ENCODE measurements around the gene CRYBG2. TPM values are rescaled to one million over a fixed set of nuclear protein-coding genes. Genes with fewer than 3 reads are reported as not detected.
A peak's percentile ranks its signal among the peaks of the same experiment; 100 is the strongest.

CRYBG2 gene
- total RNA-seq, 1 donor from 2014 or later, result 0.83 TPM

- intact Hi-C loops (cut with micrococcal nuclease), result no loop called here
- no peak for DNase-seq (ENCODE audit: low spot score)
- Mint-ChIP-seq H3K4me1 (ENCODE audit: low read depth) (peaks cover 72% of the 10 kb centered on the region), H3K4me3 (peak overlapping the region; percentile 92), H3K27ac (peak overlapping the region; percentile 87), H3K27me3 (ENCODE audit: insufficient read depth) (no peaks in the 10 kb centered on the region), H3K9me3 (no peaks in the 10 kb centered on the region), H3K36me3 (ENCODE audit: low read depth) (peaks cover 48% of the 10 kb centered on the region)
These were observed 72.6 kb downstream of the CRYBG2 start for GRCh38 chr1:26281091-26281958.

GRCh38 chr1:26280333-26281042 is 73.4 kb downstream of the CRYBG2 start:
- Mint-ChIP-seq H3K36me3 (ENCODE audit: low read depth) (peaks cover 49% of the 10 kb centered on the region), H3K4me1 (ENCODE audit: low read depth) (peaks cover 78% of the 10 kb centered on the region), H3K27ac (peak overlapping the region; percentile 90), H3K27me3 (ENCODE audit: insufficient read depth) (no peaks in the 10 kb centered on the region), H3K4me3 (peak overlapping the region; percentile 92), H3K9me3 (no peaks in the 10 kb centered on the region)
- intact Hi-C loops (cut with micrococcal nuclease), result no loop called here
- DNase-seq (ENCODE audit: low spot score), result no peak

GRCh38 chr1:26279456-26280332 is 74.2 kb downstream of the CRYBG2 start, which contains the start of gene SH3BGRL3:
Gene SH3BGRL3, plus strand, starts transcription at chr1:26280086. Its CDS starts 70 bp downstream, at chr1:26280156.
- DNase-seq (ENCODE audit: low spot score), result peak; percentile 85
- H3K27ac Mint-ChIP-seq, result peak within 1 kb of the TSS; percentile 99
- peaks cover 48% of the 10 kb centered on the region for H3K36me3 Mint-ChIP-seq (ENCODE audit: low read depth)
- peak within 1 kb of the TSS; percentile 92 for H3K4me3 Mint-ChIP-seq
- H3K4me1 Mint-ChIP-seq (ENCODE audit: low read depth), result peaks cover 78% of the 10 kb centered on the region
- H3K9me3 Mint-ChIP-seq, result no peaks in the 10 kb centered on the region
- intact Hi-C loops (cut with micrococcal nuclease), result loop anchor here (2.0 kb wide), 2 partner anchors 153 to 303 kb away; partner anchors contain the start of gene DHDDS
- H3K27me3 Mint-ChIP-seq (ENCODE audit: insufficient read depth), result no peaks in the 10 kb centered on the region

- Mint-ChIP-seq H3K36me3 (ENCODE audit: low read depth) (peaks cover 50% of the 10 kb centered on the region), H3K27me3 (ENCODE audit: insufficient read depth) (no peaks in the 10 kb centered on the region), H3K9me3 (no peaks in the 10 kb centered on the region), H3K27ac (peak overlapping the region; percentile 99), H3K4me3 (peak overlapping the region; percentile 92), H3K4me1 (ENCODE audit: low read depth) (peaks cover 81% of the 10 kb centered on the region)
- no peak for DNase-seq (ENCODE audit: low spot score)
- intact Hi-C loops (cut with micrococcal nuclease), result loop anchor here (2.0 kb wide), 2 partner anchors 154 to 304 kb away; partner anchors contain the start of gene DHDDS
These were observed 75.0 kb downstream of the CRYBG2 start for GRCh38 chr1:26278724-26279455.

GRCh38 chr1:26278303-26278702 is 75.6 kb downstream of the CRYBG2 start:
- no peaks in the 10 kb centered on the region for H3K9me3 Mint-ChIP-seq
- H3K27ac Mint-ChIP-seq, result peak overlapping the region; percentile 86
- DNase-seq (ENCODE audit: low spot score), result no peak
- H3K27me3 Mint-ChIP-seq (ENCODE audit: insufficient read depth), result no peaks in the 10 kb centered on the region
- H3K36me3 Mint-ChIP-seq (ENCODE audit: low read depth), result peaks cover 45% of the 10 kb centered on the region
- intact Hi-C loops (cut with micrococcal nuclease), result loop anchor here (2.0 kb wide), 2 partner anchors 154 to 304 kb away; partner anchors contain the start of gene DHDDS
- H3K4me1 Mint-ChIP-seq (ENCODE audit: low read depth), result peaks cover 75% of the 10 kb centered on the region
- peak overlapping the region; percentile 92 for H3K4me3 Mint-ChIP-seq

- intact Hi-C loops (cut with micrococcal nuclease), result loop anchor here (2.0 kb wide), 4 partner anchors 83 to 305 kb away; partner anchors contain the start of genes DHDDS and PDIK1L
- Mint-ChIP-seq H3K4me1 (ENCODE audit: low read depth) (peaks cover 70% of the 10 kb centered on the region), H3K4me3 (peak overlapping the region; percentile 92)
These were observed 76.2 kb downstream of the CRYBG2 start for GRCh38 chr1:26277719-26278118.

GRCh38 chr1:26277261-26277661 is 76.7 kb downstream of the CRYBG2 start:
- no peak for DNase-seq (ENCODE audit: low spot score)
- intact Hi-C loops (cut with micrococcal nuclease), result loop anchor here (2.0 kb wide), 2 partner anchors 84 to 166 kb away; partner anchors contain the start of gene PDIK1L
- Mint-ChIP-seq H3K27me3 (ENCODE audit: insufficient read depth) (no peaks in the 10 kb centered on the region), H3K27ac (peak overlapping the region; percentile 97), H3K4me3 (peak overlapping the region; percentile 43), H3K4me1 (ENCODE audit: low read depth) (peaks cover 67% of the 10 kb centered on the region), H3K9me3 (no peaks in the 10 kb centered on the region), H3K36me3 (ENCODE audit: low read depth) (peaks cover 41% of the 10 kb centered on the region)

More at GRCh38 chr1:26277719-26278118, 76.2 kb downstream of the CRYBG2 start:
- Mint-ChIP-seq H3K27me3 (ENCODE audit: insufficient read depth) (no peaks in the 10 kb centered on the region), H3K36me3 (ENCODE audit: low read depth) (peaks cover 42% of the 10 kb centered on the region), H3K27ac (peak overlapping the region; percentile 97), H3K9me3 (no peaks in the 10 kb centered on the region)
- DNase-seq (ENCODE audit: low spot score), result no peak

GRCh38 chr1:26276432-26276838 is 77.5 kb downstream of the CRYBG2 start:
- DNase-seq (ENCODE audit: low spot score), result no peak
- intact Hi-C loops (cut with micrococcal nuclease), result loop anchor here (1.0 to 2.0 kb wide), 7 partner anchors 8 to 166 kb away; partner anchors contain the start of genes CEP85, PDIK1L and UBXN11
- Mint-ChIP-seq H3K27ac (peak overlapping the region; percentile 97), H3K36me3 (ENCODE audit: low read depth) (peaks cover 41% of the 10 kb centered on the region), H3K27me3 (ENCODE audit: insufficient read depth) (no peaks in the 10 kb centered on the region), H3K4me3 (peak overlapping the region; percentile 43), H3K9me3 (no peaks in the 10 kb centered on the region), H3K4me1 (ENCODE audit: low read depth) (peaks cover 63% of the 10 kb centered on the region)

GRCh38 chr1:26275580-26276431 is 78.1 kb downstream of the CRYBG2 start:
- Mint-ChIP-seq H3K27ac (peak overlapping the region; percentile 97), H3K4me3 (peak overlapping the region; percentile 74), H3K27me3 (ENCODE audit: insufficient read depth) (no peaks in the 10 kb centered on the region), H3K36me3 (ENCODE audit: low read depth) (peaks cover 38% of the 10 kb centered on the region), H3K4me1 (ENCODE audit: low read depth) (peaks cover 56% of the 10 kb centered on the region), H3K9me3 (no peaks in the 10 kb centered on the region)
- DNase-seq (ENCODE audit: low spot score), result peak; percentile 64
- intact Hi-C loops (cut with micrococcal nuclease), result loop anchor here (1.0 to 2.0 kb wide), 10 partner anchors 8 to 165 kb away; partner anchors contain the start of genes CEP85, PDIK1L and UBXN11

GRCh38 chr1:26274801-26275425 is 79.0 kb downstream of the CRYBG2 start:
- peak overlapping the region; percentile 70 for H3K27ac Mint-ChIP-seq
- H3K9me3 Mint-ChIP-seq, result no peaks in the 10 kb centered on the region
- H3K4me1 Mint-ChIP-seq (ENCODE audit: low read depth), result peaks cover 56% of the 10 kb centered on the region
- no peak overlapping the region for H3K4me3 Mint-ChIP-seq
- H3K27me3 Mint-ChIP-seq (ENCODE audit: insufficient read depth), result no peaks in the 10 kb centered on the region
- peaks cover 42% of the 10 kb centered on the region for H3K36me3 Mint-ChIP-seq (ENCODE audit: low read depth)
- no peak for DNase-seq (ENCODE audit: low spot score)
- intact Hi-C loops (cut with micrococcal nuclease), result loop anchor here (1.0 to 2.0 kb wide), 3 partner anchors 14 to 116 kb away; no protein-coding TSS in a partner anchor

Data from activated T-helper 1 cell treated with anti-CD3 and anti-CD28 coated beads, Interleukin-12 subunit alpha, Interleukin-12 subunit beta, Interleukin-2, Interleukin-4 antibody, amounts not matched to agents 30 ng/mL and 10 ng/mL and 1 ng/mL, durations not matched to agents 14 hours and 24 hours and 36 hours (primary cell).